Tibial nerve (tissue), 4 donors: ENCODE measurements around the gene N4BP2L1.

ENCODE experiments used
- EP300 ChIP-seq, 2 donors: sonication (generic); formaldehyde crosslinking; IDR thresholded peaks; one replicate each; pipeline ENCODE4 v1.6.1; 2017; ENCODE audit warnings: antibody characterized with exemption in 2 of 2, mild to moderate bottlenecking in 1 of 2
- POLR2A ChIP-seq, 2 donors: fragments of 450-650 bp; IDR thresholded peaks; one replicate each; pipeline ENCODE4 v1.6.1; 2017; ENCODE audit warnings: antibody characterized with exemption in 2 of 2, mild to moderate bottlenecking in 2 of 2, moderate library complexity in 2 of 2
- TF ChIP-seq, protein P1 (sequence below), 5 experiments: fragments of 200-600 bp in 3 of 5; fragments of 450-650 bp in 2 of 5; sonication (generic) in 3 of 5; IDR thresholded peaks; one replicate each; pipeline ENCODE4 v1.5.1; 2016 to 2019; ENCODE audit warnings: antibody characterized with exemption in 5 of 5, mild to moderate bottlenecking in 3 of 5, moderate library complexity in 2 of 5

DNA sequence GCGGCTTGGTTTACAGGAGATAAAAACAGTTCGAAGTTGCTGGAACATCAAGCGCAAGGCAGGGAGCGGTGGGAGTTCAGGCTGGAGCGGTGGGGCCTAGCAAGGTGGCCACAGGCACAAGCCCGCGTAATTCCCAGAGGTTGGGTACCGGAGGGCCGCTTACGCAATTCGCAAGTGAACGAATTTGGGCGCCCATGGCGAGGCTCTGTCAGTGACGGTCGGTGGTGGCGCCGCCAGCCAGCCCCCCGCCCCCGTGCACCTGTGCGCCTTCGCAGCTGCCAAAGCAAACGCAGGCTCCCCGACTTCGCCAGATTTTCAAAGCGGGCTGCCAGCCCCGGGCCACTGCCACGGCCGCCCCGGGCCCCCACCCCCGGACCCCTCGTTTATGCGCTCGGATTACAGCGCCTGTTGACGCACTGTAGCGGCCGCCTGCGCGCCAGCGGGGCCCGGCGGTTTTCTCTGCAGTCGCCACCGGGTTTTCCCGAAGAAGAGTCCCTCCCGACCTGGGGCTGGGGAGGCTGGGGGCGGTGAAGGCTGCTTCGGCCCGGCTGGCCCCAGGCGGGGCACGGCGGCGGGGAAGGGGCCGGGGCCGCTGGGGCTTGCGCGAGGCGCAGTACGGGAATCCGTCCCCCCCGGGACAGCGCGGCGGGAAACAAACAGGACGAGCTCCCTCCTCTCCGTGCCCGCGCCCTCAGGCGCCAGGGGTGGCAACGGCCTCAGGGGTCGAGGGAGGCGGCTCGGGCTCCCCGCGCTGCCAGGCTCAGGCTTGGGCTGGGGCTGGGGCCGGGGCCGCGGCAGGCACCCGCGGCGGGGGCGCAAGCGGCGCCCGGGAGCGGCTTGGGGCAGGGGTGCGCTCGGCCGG lies 709 bp downstream of the N4BP2L1 start:
- TF ChIP-seq, protein P1, sequence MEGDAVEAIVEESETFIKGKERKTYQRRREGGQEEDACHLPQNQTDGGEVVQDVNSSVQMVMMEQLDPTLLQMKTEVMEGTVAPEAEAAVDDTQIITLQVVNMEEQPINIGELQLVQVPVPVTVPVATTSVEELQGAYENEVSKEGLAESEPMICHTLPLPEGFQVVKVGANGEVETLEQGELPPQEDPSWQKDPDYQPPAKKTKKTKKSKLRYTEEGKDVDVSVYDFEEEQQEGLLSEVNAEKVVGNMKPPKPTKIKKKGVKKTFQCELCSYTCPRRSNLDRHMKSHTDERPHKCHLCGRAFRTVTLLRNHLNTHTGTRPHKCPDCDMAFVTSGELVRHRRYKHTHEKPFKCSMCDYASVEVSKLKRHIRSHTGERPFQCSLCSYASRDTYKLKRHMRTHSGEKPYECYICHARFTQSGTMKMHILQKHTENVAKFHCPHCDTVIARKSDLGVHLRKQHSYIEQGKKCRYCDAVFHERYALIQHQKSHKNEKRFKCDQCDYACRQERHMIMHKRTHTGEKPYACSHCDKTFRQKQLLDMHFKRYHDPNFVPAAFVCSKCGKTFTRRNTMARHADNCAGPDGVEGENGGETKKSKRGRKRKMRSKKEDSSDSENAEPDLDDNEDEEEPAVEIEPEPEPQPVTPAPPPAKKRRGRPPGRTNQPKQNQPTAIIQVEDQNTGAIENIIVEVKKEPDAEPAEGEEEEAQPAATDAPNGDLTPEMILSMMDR (IDR thresholded peaks at IDR 0.05), result no peak
- TF ChIP-seq POLR2A (IDR thresholded peaks at IDR 0.05) (peak in 1 of 2 donors; percentile 14), EP300 (IDR thresholded peaks at IDR 0.05) (no peak)
